Naive thymus-derived CD4-positive, alpha-beta T cell (primary cell): Measurements from ENCODE around the gene DCN. TPM values are rescaled to one million over a fixed set of nuclear protein-coding genes. Genes with fewer than 3 reads are reported as not detected.
"Not testable (repeated sequence)": the region's sequence is repeated elsewhere in the genome, so short reads cannot be mapped to it uniquely, and the experiment has no call there.

Experiments
- ATAC-seq: fragments of 150-1000 bp; cut with Tn5 transposase; 2 replicates; pipeline ENCODE4 v1.10.0; 2021; ENCODE audit warnings: mild to moderate bottlenecking, moderate library complexity
- CTCF ChIA-PET: fragments of 350-600 bp; sonication (Branson Sonifier 250); formaldehyde crosslinking; loops from one replicate; lab custom pipeline; 2021; ENCODE audit warnings: antibody characterized with exemption; lab: Charles Lee
- POLR2A ChIA-PET: fragments of 350-600 bp; sonication (Branson Sonifier 250); formaldehyde crosslinking; loops from one replicate; lab custom pipeline; 2021; ENCODE audit warnings: antibody characterized with exemption, inconsistent platforms; lab: Charles Lee
- DNase-seq, 9 donors: peaks; one replicate each; pipeline versions ENCODE4 v3.0.0 to v3.0.0-alpha.2; 2020 to 2022; ENCODE audit warnings: mixed read lengths in 1 of 9
- H3K27ac ChIP-seq: one replicate; pipeline ENCODE4 v1.7.0; 2013; ENCODE audit warnings: mild to moderate bottlenecking, low read depth, low read length, moderate library complexity
- H3K27me3 ChIP-seq, 2 donors: one replicate each; pipeline ENCODE4 v1.7.0; 2013; ENCODE audit warnings: low read length in 2 of 2, mild to moderate bottlenecking in 2 of 2, moderate library complexity in 2 of 2; ENCODE audit not compliant: control insufficient read depth in 2 of 2, insufficient read depth in 2 of 2
- H3K36me3 ChIP-seq, 3 experiments: 1 replicate in 2 of 3; 2 replicates in 1 of 3; pipeline ENCODE4 v1.7.0; 2013; ENCODE audit warnings: low read length in 3 of 3, mild to moderate bottlenecking in 3 of 3, moderate library complexity in 1 of 3; ENCODE audit not compliant: insufficient read depth in 3 of 3, control insufficient read depth in 2 of 3
- H3K4me1 ChIP-seq, 2 donors: one replicate each; pipeline ENCODE4 v1.7.0; 2013; ENCODE audit warnings: low read length in 2 of 2, mild to moderate bottlenecking in 2 of 2, moderate library complexity in 1 of 2; ENCODE audit not compliant: control insufficient read depth in 2 of 2, insufficient read depth in 2 of 2
- H3K4me3 ChIP-seq: 2 replicates; pipeline ENCODE4 v1.7.0; 2013; ENCODE audit warnings: mild to moderate bottlenecking, low read length
- H3K9me3 ChIP-seq, 3 experiments: 1 replicate in 2 of 3; 2 replicates in 1 of 3; pipeline ENCODE4 v1.7.0; 2013; ENCODE audit warnings: low read length in 3 of 3; ENCODE audit not compliant: control insufficient read depth in 2 of 3
- H3K27ac Mint-ChIP-seq, 9 donors: one replicate each; pipeline ENCODE4 v1.8.0; 2020 to 2022; ENCODE audit warnings: mixed read lengths in 9 of 9, mild to moderate bottlenecking in 8 of 9, moderate library complexity in 5 of 9, inconsistent platforms in 2 of 9
- H3K27me3 Mint-ChIP-seq, 5 donors: one replicate each; pipeline ENCODE4 v1.8.0; 2021 to 2022; ENCODE audit warnings: mixed read lengths in 5 of 5, mild to moderate bottlenecking in 1 of 5
- H3K36me3 Mint-ChIP-seq, 5 donors: one replicate each; pipeline ENCODE4 v1.8.0; 2020 to 2022; ENCODE audit warnings: mixed read lengths in 5 of 5, mild to moderate bottlenecking in 3 of 5, inconsistent platforms in 1 of 5
- H3K4me1 Mint-ChIP-seq, 7 donors: one replicate each; pipeline ENCODE4 v1.8.0; 2020 to 2022; ENCODE audit warnings: mixed read lengths in 7 of 7, mild to moderate bottlenecking in 3 of 7, inconsistent platforms in 1 of 7
- H3K4me3 Mint-ChIP-seq, 10 donors: one replicate each; pipeline ENCODE4 v1.8.0; 2020 to 2022; ENCODE audit warnings: mild to moderate bottlenecking in 10 of 10, mixed read lengths in 10 of 10, moderate library complexity in 6 of 10, inconsistent platforms in 2 of 10
- H3K9me3 Mint-ChIP-seq, 11 donors: one replicate each; pipeline ENCODE4 v1.8.0; 2020 to 2022; ENCODE audit warnings: mixed read lengths in 11 of 11, mild to moderate bottlenecking in 4 of 11, inconsistent platforms in 1 of 11, moderate library complexity in 1 of 11
- intact Hi-C, 2 donors: fragments of 100-400 bp; cut with micrococcal nuclease; formaldehyde crosslinking; loops; one replicate each; pipeline ENCODE4 v1.15.1; 2023
- polyA plus RNA-seq, 2 donors: library from polyadenylated mRNA; unstranded; fragments of 300-500 nt; fragmentation: Illumina TruSeq; gene quantifications; one replicate each; pipeline ENCODE4 v1.2.3, GENCODE V29; 2021
- total RNA-seq, 6 experiments: library from RNA in 5 of 6; stranded (reverse) in 5 of 6; gene quantifications; 1 replicate in 5 of 6; 2 replicates in 1 of 6; pipeline ENCODE4 v1.2.3 and lab custom pipeline; 2021 to 2026

The DCN gene
- total and polyA plus RNA-seq, 7 experiments from 2014 or later, result 0.69 TPM; not detected in 6

DNA sequence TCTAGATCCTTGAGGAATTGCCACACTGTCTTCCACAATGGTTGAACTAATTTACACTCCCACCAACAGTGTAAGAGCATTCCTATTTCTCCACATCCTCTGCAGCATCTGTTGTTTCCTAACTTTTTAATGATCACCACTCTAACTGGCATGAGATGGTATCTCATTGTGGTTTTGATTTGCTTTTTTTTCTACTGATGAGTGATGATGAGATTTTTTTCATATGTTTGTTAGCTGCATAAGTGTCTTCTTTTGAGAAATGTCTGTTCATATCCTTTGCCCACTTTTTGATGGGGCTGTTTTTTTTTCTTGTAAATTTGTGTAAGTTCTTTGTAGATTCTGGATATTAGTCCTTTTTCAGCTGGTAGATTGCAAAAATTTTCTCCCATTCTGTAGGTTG, 24.7 kb upstream of the DCN start:
- intact Hi-C loops, H3K4me3 Mint-ChIP-seq, H3K4me1 Mint-ChIP-seq, H3K36me3 Mint-ChIP-seq, H3K27me3 Mint-ChIP-seq, H3K4me3 ChIP-seq, POLR2A ChIA-PET, ATAC-seq, H3K36me3 ChIP-seq, H3K4me1 ChIP-seq, H3K27ac Mint-ChIP-seq, CTCF ChIA-PET, H3K9me3 ChIP-seq, DNase-seq, H3K27me3 ChIP-seq, H3K27ac ChIP-seq: not testable (repeated sequence)
- peaks cover 0 to 10% (median 0%) of the 10 kb centered on the region in 11 donors for H3K9me3 Mint-ChIP-seq

DNA sequence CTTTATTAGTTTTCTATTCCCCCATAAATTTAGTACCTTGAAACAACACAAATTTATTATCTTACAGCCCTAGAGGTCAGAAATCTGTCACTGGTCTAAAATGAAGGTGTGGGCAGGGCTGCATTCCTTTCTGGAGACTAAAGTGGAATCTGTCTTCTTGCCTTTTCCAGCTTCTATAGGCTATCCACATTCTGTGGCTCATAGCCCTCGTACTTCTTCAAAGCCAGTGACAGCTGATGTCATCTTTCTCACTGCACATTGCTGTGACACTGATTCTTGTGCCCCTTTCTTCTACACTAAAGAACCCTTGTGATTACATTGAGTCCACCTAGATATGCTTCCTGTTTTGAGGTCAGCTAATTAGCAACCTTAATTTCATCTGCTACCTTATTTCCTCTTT, 23.2 kb upstream of the DCN start:
- Mint-ChIP-seq H3K27me3 (peaks cover 0 to 3% (median 0%) of the 10 kb centered on the region in 5 donors), H3K36me3 (no peaks in the 10 kb centered on the region), H3K4me1 (no peaks in the 10 kb centered on the region), H3K4me3 (no peak overlapping the region), H3K27ac (no peak overlapping the region), H3K9me3 (peaks cover 0 to 10% (median 0%) of the 10 kb centered on the region in 11 donors)
- ATAC-seq, result no peak
- CTCF ChIA-PET, result no interaction called here
- no peak overlapping the region for H3K27ac ChIP-seq
- POLR2A ChIA-PET, result no interaction called here
- H3K4me3 ChIP-seq, result no peak overlapping the region
- no peaks in the 10 kb centered on the region for H3K9me3 ChIP-seq
- H3K4me1 ChIP-seq, result no peaks in the 10 kb centered on the region
- H3K27me3 ChIP-seq, result no peaks in the 10 kb centered on the region
- no peak for DNase-seq
- no peaks in the 10 kb centered on the region for H3K36me3 ChIP-seq
- intact Hi-C loops, result no loop called here

DNA sequence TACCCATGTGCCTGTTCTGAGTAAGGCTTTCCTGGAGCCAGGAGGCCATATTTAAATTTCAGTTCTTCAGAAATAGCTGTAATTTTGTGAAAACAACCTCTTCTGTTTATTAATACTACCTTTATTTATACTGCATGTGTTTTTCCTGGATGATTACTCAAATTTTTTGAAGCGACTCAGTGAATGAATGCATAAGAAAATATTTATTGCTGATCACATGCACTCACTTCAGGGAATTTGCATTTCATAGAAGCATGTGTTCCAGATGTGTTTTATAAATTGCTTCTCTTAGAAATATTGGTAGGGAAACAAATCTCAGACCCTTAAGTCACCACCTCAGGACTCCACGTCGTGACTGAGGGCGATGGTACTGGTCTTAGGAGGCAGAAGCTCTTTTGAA, 21.8 kb upstream of the DCN start:
- intact Hi-C loops, result no loop called here
- POLR2A ChIA-PET, result no interaction called here
- ATAC-seq, result no peak

DNA sequence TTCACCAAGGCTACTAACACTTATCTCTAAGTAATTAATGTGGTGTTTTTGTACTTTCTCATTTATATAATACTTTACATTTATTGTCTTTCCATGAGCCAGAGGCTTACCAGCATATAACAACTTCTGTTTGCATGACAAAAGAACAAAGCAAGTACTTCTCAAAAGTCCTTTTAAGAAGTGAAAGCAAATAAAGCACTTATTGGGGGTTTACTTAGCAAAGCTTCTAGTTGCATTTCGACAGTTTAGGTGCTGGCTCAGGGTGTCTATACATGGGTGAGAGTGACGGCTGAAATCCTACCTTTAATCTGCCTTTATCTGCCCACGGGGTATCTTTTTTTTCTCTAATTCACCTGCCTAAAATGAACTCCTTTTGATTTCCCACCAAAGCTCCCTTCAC, 21.0 kb upstream of the DCN start:
- intact Hi-C loops, result no loop called here
- POLR2A ChIA-PET, result no interaction called here
- H3K27me3 ChIP-seq, result no peaks in the 10 kb centered on the region
- peaks cover 0 to 4% (median 3%) of the 10 kb centered on the region in 5 donors for H3K27me3 Mint-ChIP-seq
- no peaks in the 10 kb centered on the region for H3K4me1 Mint-ChIP-seq
- H3K27ac Mint-ChIP-seq, result no peak overlapping the region
- DNase-seq, result no peak
- no peaks in the 10 kb centered on the region for H3K4me1 ChIP-seq
- CTCF ChIA-PET, result no interaction called here
- H3K27ac ChIP-seq, result no peak overlapping the region
- no peaks in the 10 kb centered on the region for H3K9me3 ChIP-seq
- ATAC-seq, result no peak
- no peaks in the 10 kb centered on the region for H3K36me3 Mint-ChIP-seq
- no peak overlapping the region for H3K4me3 Mint-ChIP-seq
- no peaks in the 10 kb centered on the region for H3K36me3 ChIP-seq
- H3K9me3 Mint-ChIP-seq, result peaks cover 0 to 10% (median 0%) of the 10 kb centered on the region in 11 donors
- no peak overlapping the region for H3K4me3 ChIP-seq

More for the DNA sequence above, 21.8 kb upstream of the DCN start:
- no peak overlapping the region for H3K27ac Mint-ChIP-seq
- Histone ChIP-seq H3K36me3 (no peaks in the 10 kb centered on the region), H3K27me3 (no peaks in the 10 kb centered on the region), H3K4me3 (no peak overlapping the region), H3K9me3 (no peaks in the 10 kb centered on the region), H3K27ac (no peak overlapping the region), H3K4me1 (no peaks in the 10 kb centered on the region)
- H3K27me3 Mint-ChIP-seq, result peaks cover 0 to 3% (median 0%) of the 10 kb centered on the region in 5 donors
- H3K36me3 Mint-ChIP-seq, result no peaks in the 10 kb centered on the region
- no peak for DNase-seq
- no peaks in the 10 kb centered on the region for H3K4me1 Mint-ChIP-seq
- CTCF ChIA-PET, result no interaction called here
- H3K9me3 Mint-ChIP-seq, result peaks cover 0 to 10% (median 0%) of the 10 kb centered on the region in 11 donors
- no peak overlapping the region for H3K4me3 Mint-ChIP-seq

DNA sequence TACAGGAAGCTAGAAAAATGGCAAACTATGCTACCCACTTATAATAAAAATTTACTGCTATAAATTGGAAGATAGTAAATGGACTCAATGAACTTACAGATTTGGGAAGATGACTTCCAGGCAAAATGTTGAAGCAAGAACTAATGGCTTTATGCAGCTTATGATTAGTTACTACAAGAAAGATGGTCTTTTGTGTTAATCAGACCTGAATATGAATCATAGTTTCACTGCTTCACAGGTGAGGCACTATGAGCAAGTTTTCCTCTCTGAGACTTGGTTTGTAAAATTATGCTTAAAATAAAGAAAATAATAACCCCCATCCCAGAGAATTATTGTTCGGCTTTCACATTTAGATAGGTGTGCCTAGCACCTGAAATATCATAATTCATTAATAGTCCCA, 19.8 kb upstream of the DCN start:
- POLR2A ChIA-PET, result no interaction called here
- Mint-ChIP-seq H3K27me3 (peaks cover 0 to 4% (median 3%) of the 10 kb centered on the region in 5 donors), H3K4me3 (no peak overlapping the region), H3K36me3 (no peaks in the 10 kb centered on the region), H3K27ac (no peak overlapping the region), H3K9me3 (peaks cover 0 to 5% (median 0%) of the 10 kb centered on the region in 11 donors), H3K4me1 (no peaks in the 10 kb centered on the region)
- intact Hi-C loops, result no loop called here
- Histone ChIP-seq H3K27me3 (no peaks in the 10 kb centered on the region), H3K36me3 (no peaks in the 10 kb centered on the region), H3K9me3 (no peaks in the 10 kb centered on the region), H3K4me1 (no peaks in the 10 kb centered on the region), H3K27ac (no peak overlapping the region), H3K4me3 (no peak overlapping the region)
- CTCF ChIA-PET, result no interaction called here
- DNase-seq, result no peak
- no peak for ATAC-seq

DNA sequence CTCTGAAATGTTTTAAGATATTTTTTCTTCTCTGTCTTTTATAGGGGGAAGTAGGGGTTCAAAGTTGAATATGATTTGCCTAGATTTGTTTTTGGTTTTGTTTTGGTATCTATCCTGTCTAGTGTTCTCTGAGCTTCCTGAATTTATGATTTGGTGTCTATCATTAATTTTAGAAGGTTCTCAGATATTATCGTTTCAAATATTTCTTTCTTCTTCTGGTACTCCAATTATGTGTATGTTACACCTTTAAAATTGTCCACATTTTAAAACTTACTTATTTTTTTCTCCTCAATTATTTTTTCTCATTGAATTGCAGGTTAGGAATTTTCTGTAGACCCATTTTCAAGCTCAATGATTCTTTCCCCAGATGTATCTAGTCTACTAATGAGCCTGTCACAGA, 13.8 kb upstream of the DCN start:
- no peaks in the 10 kb centered on the region for H3K4me1 ChIP-seq
- no peak for DNase-seq
- intact Hi-C loops, result no loop called here

DNA sequence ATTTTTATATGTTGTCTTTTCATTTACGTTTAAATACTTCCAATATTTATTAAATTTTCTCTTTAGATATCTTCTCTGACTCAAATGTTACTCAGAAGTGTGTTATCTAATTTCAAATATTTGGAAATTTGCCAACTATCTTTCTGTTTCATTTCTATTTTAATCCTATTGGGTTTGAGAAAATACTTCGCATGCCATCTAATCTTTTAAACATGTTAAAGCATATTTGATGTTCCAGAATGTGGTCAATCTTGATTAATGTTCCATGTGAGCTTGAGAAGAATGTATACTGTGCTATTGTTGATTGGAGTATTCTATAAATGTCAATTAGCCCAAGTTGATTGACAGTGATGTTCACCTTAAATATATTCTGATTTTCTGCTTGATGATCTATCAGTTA, 11.9 kb upstream of the DCN start:
- POLR2A ChIA-PET, result no interaction called here

More for the DNA sequence above, 13.8 kb upstream of the DCN start:
- peaks cover 0 to 1% (median 0%) of the 10 kb centered on the region in 7 donors for H3K4me1 Mint-ChIP-seq
- peaks cover 0 to 23% (median 10%) of the 10 kb centered on the region in 11 donors for H3K9me3 Mint-ChIP-seq
- H3K27me3 Mint-ChIP-seq, result peaks cover 0 to 4% (median under 1%) of the 10 kb centered on the region in 5 donors
- H3K4me3 Mint-ChIP-seq, result no peak overlapping the region
- no peak overlapping the region for H3K27ac ChIP-seq
- no peak overlapping the region for H3K27ac Mint-ChIP-seq
- H3K4me3 ChIP-seq, result no peak overlapping the region
- H3K36me3 ChIP-seq, result no peaks in the 10 kb centered on the region
- H3K9me3 ChIP-seq, result no peaks in the 10 kb centered on the region
- POLR2A ChIA-PET, result no interaction called here
- peaks cover 0 to 5% (median 0%) of the 10 kb centered on the region in 5 donors for H3K36me3 Mint-ChIP-seq
- CTCF ChIA-PET, result no interaction called here
- no peaks in the 10 kb centered on the region for H3K27me3 ChIP-seq
- ATAC-seq, result no peak

More for the DNA sequence above, 11.9 kb upstream of the DCN start:
- ATAC-seq (no peak), DNase-seq (no peak)
- Mint-ChIP-seq H3K27me3 (peaks cover 0 to 7% (median 2%) of the 10 kb centered on the region in 5 donors), H3K4me3 (no peak overlapping the region), H3K9me3 (peaks cover 0 to 23% (median 10%) of the 10 kb centered on the region in 11 donors), H3K4me1 (peaks cover 0 to 1% (median 0%) of the 10 kb centered on the region in 7 donors), H3K27ac (no peak overlapping the region), H3K36me3 (peaks cover 0 to 5% (median 0%) of the 10 kb centered on the region in 5 donors)
- CTCF ChIA-PET, result no interaction called here
- Histone ChIP-seq H3K27ac (no peak overlapping the region), H3K36me3 (no peaks in the 10 kb centered on the region), H3K9me3 (no peaks in the 10 kb centered on the region), H3K27me3 (no peaks in the 10 kb centered on the region), H3K4me3 (no peak overlapping the region), H3K4me1 (no peaks in the 10 kb centered on the region)
- intact Hi-C loops, result no loop called here
